HG02678 (cell line): ENCODE data around the gene RHNO1.
A peak's percentile ranks its signal among the peaks of the same experiment; 100 is the strongest.

ENCODE experiments used
- ATAC-seq: cut with Tn5 transposase; IDR thresholded peaks from one replicate; pipeline ENCODE4 v1.9.1; 2021; ENCODE audit warnings: mild to moderate bottlenecking, moderate library complexity; ENCODE audit not compliant: unreplicated experiment

The RHNO1 gene

GRCh38 chr12:2877047-2877952 is at the start of gene RHNO1, which contains the start of gene FOXM1:
RHNO1 (plus strand) TSS chr12:2877223; CDS start chr12:2885367, 8,144 bp downstream.
FOXM1 (minus strand) TSS chr12:2877174; CDS start chr12:2874478, 2,696 bp downstream.
- ATAC-seq, result peak; percentile 88

GRCh38 chr12:2829275-2829674 is 47.7 kb upstream of the RHNO1 start:
- ATAC-seq, result no peak

GRCh38 chr12:2832550-2833127 is 44.4 kb upstream of the RHNO1 start:
- ATAC-seq, result no peak

GRCh38 chr12:2833327-2833726 is 43.7 kb upstream of the RHNO1 start:
- no peak for ATAC-seq

- ATAC-seq, result no peak
These were observed 43.2 kb upstream of the RHNO1 start for GRCh38 chr12:2833810-2834209.

DNA sequence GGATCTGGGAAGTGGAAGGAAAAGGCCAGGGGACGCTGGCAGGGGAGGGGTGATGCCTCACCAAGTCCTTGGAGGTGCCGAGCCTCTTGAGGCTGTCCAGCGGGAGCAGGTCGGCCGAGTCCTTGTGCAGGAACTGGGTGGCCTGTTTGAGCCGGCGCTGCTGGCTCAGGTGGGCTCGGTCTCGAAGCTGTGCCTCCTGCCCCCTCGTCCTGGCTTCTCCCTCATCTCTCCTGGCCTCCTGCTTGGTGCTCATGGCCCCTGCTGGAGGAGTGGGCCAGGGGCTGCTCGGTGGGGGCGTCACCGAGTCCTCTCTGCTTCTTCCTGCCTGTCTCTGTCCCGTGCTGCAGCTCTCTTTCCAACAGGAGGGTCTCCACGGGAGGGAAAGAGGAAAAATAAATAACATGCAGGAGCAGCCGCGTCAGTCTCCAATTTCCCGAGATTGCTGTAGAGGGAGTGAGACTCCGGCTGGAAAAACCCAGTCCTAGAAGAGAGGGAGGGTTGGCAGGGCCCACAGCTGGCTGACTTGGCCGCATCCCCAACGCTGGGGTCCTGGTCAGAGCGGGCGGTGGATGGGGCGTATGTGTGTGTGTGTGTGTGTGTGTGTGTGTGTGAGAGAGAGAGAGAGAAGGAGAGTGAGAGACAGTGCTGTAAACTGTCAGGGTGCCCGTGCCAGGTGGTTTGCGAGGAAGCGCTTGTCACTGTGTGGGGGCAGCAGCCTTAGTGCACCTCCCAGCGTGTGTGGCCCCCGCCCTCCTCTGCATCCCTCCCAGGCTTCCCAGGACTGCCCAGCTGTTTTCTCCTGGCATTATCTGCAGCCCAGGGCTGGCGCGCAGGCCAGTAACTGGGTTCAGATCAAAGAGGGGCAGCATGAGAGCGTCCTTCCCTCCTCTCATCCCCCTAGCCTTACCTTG is 42.2 kb upstream of the RHNO1 start, which contains the start of gene NRIP2:
Gene NRIP2 (minus strand): TSS at position 455 of the 911 bp plus-strand sequence. CDS start 52 bp downstream, at position 403.
- ATAC-seq, result no peak

GRCh38 chr12:2835691-2836403 is 41.2 kb upstream of the RHNO1 start:
- no peak for ATAC-seq

GRCh38 chr12:2836574-2836973 is 40.4 kb upstream of the RHNO1 start:
- no peak for ATAC-seq

GRCh38 chr12:2841056-2841650 is 35.9 kb upstream of the RHNO1 start:
- ATAC-seq, result no peak

DNA sequence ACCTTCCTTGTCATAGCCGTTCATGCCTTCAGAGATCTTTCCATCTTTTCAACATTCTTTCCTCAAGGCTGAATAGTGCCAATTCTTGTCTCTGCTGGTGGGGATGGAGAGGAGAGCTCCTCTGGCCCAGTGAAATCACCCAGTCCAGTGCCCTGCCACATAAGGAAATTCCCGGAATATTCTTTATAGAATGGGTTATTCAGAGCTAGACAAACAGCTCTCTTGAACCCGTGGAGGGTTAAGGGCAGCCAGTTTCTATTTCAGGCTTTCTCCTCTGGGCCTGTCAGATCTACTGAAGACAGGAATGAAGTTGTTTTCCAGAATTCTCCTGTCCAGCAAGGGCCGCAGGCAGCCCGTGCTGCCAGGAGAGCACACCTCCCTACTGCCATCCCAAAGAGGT is 34.1 kb upstream of the RHNO1 start:
- no peak for ATAC-seq

DNA sequence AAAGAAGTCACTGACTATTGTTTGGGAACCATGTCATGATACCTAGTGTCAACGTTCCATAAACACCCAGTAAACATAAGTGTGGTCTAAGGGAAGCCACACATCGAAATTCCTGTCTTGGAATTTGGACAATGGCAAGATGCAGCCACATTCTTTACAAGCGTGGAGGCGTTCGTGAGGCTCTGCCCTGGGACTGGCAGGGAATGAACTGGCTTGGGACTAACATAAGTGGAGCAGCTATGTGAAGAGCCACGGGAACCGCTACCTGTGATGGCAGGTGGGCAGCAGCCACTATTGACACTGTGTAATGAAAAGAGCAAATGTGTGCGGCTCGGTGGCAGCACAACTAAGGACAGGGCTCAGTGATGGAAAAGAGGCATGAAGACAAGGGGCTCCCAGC is 32.2 kb upstream of the RHNO1 start:
- no peak for ATAC-seq

DNA sequence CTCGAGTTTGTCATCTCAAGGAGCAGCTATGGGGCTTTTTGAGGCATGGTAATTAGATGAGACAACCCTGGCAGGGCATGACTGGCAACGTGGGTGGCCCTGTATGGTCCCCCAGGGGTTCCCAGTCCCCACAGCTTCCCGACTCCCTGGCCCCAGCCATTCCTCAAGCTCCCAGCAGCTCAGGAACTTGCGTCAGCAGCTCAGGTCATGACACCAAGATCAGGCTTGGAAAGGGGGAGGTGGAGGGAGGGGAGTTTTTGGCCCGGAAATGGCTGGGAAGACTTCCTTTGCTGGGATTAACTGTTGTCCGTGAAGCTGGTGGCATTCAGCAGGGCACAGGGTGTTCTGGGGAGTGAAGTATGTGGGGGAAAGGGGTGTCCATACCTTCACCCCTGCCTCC is 31.7 kb upstream of the RHNO1 start:
- ATAC-seq, result no peak

- no peak for ATAC-seq
These were observed 25.1 kb upstream of the RHNO1 start for GRCh38 chr12:2851931-2852330.

DNA sequence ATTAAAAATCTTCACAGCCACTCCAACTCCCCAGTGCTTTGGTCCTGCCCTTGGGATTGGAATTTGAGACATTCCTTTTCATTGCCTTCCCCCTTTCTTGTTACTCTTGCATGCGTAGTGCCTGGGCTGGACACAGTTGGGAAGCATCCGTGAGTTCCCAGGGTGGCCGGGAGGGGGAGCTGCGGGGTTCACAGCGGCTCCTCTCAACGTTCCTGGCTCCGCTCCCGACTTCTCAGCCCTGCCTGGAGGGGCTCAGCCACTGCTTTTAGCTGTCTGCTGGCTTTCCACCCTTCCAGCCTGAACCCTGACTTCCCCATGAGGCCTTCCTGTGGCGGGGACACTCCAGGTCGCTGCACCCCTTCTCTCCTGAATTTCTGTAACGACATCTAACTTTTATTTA is 23.4 kb upstream of the RHNO1 start:
- no peak for ATAC-seq

DNA sequence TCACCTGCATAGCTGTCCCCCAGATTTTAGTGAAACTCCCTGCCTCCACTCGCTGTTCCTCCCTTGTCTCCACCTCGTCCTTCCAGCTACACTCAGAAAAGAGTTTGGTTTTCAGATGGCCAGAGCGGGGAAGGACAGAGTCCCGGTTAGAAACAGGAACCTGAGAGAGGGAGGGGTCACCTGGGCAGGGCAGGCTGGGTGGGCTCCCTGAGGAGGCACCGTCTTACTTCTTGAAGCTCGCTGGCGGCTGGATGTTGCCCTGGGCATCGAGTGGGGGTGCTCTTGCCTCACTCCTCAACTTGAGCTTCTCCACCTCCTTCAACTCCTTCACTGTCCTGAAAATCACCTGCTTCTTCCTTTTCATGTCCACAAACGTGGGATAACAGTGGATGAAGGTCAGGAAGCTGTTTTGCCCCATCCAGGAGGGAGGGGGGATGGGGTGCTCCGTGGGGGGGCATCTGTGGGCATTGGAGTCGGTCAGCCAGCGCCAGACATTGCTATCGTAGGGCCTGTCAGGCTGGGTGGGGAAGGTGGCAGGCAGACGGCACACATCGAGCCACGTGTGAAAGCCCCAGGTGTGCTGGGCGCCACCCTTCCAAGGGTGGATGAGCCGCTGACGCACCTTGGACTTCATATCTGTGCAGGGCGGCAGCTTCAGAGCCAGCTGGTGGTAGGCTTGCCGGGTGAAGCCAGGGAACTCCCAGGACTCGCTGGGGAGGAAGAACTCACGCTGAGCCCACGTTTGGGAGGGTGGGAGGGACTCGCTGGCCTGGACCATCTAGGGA is 22.2 kb upstream of the RHNO1 start:
- ATAC-seq, result no peak

- no peak for ATAC-seq
These were observed 21.5 kb upstream of the RHNO1 start for GRCh38 chr12:2855546-2855945.

- no peak for ATAC-seq
These were observed 21.0 kb upstream of the RHNO1 start for GRCh38 chr12:2856051-2856450.

- ATAC-seq, result no peak
These were observed 20.0 kb upstream of the RHNO1 start, which contains the start of gene TEX52 for GRCh38 chr12:2857021-2857431. TEX52 (minus strand) TSS chr12:2857039; CDS start chr12:2857026, 13 bp downstream.

DNA sequence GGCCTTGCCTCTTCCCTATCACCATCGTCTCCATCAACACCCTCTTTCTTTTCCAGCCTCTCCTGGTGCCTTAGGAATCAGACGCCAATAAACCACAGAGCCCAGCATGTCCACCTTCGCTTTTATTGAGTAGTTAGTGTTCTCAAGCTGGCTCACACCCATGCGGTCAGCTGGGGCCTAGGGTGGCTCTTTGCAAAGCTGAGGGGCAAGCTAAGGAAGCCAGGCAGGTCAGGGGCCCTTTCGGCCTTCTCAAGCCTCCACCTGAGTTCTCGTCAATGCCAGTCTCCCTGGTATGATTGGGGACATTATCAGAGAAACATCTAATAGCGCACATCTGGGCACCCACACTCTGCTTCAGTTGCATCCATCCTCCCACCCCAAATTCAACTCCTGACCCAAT is 19.4 kb upstream of the RHNO1 start:
- ATAC-seq, result no peak
